Measurements from ENCODE around the gene RAB18.

The RAB18 gene

DNA sequence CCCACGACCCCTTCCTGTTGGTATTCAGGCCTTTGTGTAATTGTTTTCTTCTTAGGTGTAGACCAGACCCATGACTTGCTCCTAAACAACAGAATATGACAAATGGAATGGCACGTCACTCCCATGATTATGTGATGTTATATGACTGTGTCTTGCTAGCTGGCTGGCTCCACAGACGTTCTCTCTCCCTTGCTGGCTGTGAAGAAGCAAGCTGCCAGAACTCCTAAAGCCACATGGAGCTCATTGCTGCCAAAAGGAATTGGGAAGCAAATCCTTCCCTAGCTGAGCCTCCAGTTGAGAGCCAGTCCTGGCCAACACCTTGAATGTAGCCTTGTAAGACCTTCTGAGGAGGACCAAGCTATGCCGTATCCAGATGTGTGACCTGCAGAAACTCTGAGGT, 74.2 kb downstream of the RAB18 start:
- TF ChIP-seq, protein P1, sequence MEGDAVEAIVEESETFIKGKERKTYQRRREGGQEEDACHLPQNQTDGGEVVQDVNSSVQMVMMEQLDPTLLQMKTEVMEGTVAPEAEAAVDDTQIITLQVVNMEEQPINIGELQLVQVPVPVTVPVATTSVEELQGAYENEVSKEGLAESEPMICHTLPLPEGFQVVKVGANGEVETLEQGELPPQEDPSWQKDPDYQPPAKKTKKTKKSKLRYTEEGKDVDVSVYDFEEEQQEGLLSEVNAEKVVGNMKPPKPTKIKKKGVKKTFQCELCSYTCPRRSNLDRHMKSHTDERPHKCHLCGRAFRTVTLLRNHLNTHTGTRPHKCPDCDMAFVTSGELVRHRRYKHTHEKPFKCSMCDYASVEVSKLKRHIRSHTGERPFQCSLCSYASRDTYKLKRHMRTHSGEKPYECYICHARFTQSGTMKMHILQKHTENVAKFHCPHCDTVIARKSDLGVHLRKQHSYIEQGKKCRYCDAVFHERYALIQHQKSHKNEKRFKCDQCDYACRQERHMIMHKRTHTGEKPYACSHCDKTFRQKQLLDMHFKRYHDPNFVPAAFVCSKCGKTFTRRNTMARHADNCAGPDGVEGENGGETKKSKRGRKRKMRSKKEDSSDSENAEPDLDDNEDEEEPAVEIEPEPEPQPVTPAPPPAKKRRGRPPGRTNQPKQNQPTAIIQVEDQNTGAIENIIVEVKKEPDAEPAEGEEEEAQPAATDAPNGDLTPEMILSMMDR (IDR thresholded peaks at IDR 0.05): no peak

DNA sequence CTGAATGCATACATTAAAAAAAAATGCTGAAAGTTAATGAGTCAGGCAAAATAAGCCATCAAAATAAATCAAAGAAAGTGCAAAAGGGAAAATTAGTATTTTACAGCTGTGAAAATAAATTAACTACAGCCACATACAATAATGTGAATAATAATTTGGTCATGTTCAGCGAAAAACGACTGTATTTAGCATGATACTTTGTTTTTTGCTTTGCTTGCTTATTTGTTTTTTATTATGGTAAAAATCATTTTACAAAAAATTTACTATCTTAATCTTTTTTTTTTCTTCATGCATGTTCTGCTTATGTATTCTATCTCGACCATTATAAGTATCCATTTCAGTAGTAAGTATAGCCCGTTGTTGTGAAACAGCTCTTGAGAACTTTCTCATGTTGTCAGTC, 77.1 kb downstream of the RAB18 start:
- TF ChIP-seq, protein P1 (IDR thresholded peaks at IDR 0.05): no peak

DNA sequence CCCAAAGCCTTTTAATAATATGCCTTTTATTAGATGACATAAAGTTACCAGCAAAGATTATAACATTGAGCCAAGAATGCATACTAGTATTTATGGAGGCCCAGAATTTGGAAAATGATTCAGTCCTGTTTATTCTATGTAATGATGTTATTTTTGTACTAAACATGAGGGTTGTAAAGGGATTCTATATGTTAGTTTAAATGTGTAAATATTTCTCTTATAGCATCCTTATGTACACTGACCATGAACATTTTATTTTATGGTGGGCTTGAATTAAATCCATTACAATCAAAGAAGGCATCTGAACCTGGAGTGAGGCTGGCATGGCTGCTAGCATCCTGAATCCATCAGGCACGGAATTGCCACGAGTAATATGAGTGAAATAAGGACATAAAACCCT, 80.2 kb downstream of the RAB18 start:
- TF ChIP-seq, protein P1 (IDR thresholded peaks at IDR 0.05): no peak

Data from LNCAP (cell line).